IPS-20b (cell line): ENCODE results near the gene ATP9A.
"Not testable (repeated sequence)": the region's sequence is repeated elsewhere in the genome, so short reads cannot be mapped to it uniquely, and the experiment has no call there.

Experiments
- H3K27ac ChIP-seq: one replicate; pipeline ENCODE4 v1.5.1; 2013; ENCODE audit warnings: low read length
- H3K27me3 ChIP-seq: 2 replicates; pipeline ENCODE4 v1.6.1; 2013; ENCODE audit warnings: mild to moderate bottlenecking, low read length, inconsistent platforms; ENCODE audit not compliant: insufficient read depth
- H3K36me3 ChIP-seq: 2 replicates; pipeline ENCODE4 v1.6.1; 2013; ENCODE audit warnings: low read depth, mild to moderate bottlenecking, inconsistent platforms, low read length, moderate library complexity; ENCODE audit not compliant: insufficient read depth
- H3K4me1 ChIP-seq: 2 replicates; pipeline ENCODE4 v1.6.1; 2013; ENCODE audit warnings: mild to moderate bottlenecking, control low read depth, inconsistent platforms, low read length, moderate library complexity; ENCODE audit not compliant: insufficient read depth
- H3K4me3 ChIP-seq: 2 replicates; pipeline ENCODE4 v1.5.1; 2013; ENCODE audit warnings: mild to moderate bottlenecking, low read length, inconsistent platforms
- H3K9ac ChIP-seq: 2 replicates; pipeline ENCODE4 v1.6.1; 2013; ENCODE audit warnings: low read depth, mild to moderate bottlenecking, inconsistent platforms, low read length, moderate library complexity
- H3K9me3 ChIP-seq: 2 replicates; pipeline ENCODE4 v1.6.1; 2013; ENCODE audit warnings: mild to moderate bottlenecking, low read depth, low read length, inconsistent platforms; ENCODE audit not compliant: insufficient read depth

ATP9A gene

DNA sequence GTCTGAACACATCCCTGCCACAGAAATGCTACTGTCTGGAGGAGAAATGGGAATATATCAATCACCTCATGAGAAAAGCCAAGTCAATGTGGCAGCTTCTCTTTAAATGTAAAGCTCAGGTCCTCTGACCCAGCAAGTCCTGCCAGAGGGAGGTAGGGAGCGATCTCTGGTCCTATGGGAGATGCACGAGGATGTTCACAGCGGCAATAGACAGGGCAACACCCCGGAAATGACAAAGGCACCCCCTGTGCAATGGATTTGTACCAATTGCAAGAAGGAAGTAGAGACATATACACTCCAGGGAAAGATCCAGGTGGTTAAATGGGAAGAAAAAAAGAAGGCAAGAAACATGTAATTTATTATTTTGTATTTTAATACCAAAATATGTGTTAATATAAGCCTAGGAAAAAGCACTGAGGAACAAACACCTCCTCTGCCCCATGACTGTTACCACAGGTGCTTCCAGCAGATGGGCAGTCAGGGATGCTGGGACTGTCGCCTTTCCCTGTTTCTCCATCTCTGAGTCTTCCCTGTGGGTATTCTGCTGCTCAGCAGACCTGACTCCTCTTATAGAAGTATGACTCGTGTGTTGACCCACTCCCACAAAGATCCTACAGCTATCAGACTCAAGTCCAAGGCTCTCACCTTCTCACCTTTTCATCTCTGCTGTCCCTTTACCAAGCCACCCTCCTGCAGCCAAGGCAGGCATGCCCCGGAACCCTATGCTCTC is 20.8 kb downstream of the ATP9A start:
- Histone ChIP-seq H3K9ac (no peak overlapping the region), H3K4me1 (no peaks in the 10 kb centered on the region; the same call in 1 of the 2 replicates), H3K27me3 (no peaks in the 10 kb centered on the region), H3K36me3 (no peaks in the 10 kb centered on the region), H3K27ac (no peak overlapping the region), H3K9me3 (no peaks in the 10 kb centered on the region), H3K4me3 (no peak overlapping the region)

GRCh38 chr20:51745804-51746203 is 22.4 kb downstream of the ATP9A start:
- Histone ChIP-seq H3K36me3 (no peaks in the 10 kb centered on the region), H3K9me3 (no peaks in the 10 kb centered on the region), H3K27me3 (no peaks in the 10 kb centered on the region), H3K4me3 (no peak overlapping the region), H3K9ac (no peak overlapping the region), H3K27ac (no peak overlapping the region), H3K4me1 (no peaks in the 10 kb centered on the region; the same call in 1 of the 2 replicates)

DNA sequence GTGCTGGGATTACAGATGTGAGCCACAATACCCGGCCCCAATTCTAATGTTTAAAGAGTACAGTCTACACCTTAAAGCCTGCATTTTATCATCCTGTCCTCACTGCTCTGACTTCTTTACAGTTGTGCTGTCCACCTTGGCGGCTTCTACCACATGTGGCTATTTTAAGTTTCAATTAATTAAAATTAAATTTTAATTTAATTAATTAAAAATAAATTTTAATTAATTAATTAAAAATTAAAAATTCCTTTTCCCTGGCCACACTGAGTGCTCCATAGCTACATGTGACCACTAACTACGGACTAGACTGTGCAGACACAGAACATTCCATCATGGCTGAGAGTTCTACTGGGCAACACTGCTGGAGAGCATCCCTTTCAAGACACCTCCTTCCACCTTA is 27.4 kb downstream of the ATP9A start:
- no peak overlapping the region for H3K27ac ChIP-seq
- no peak overlapping the region for H3K9ac ChIP-seq
- no peaks in the 10 kb centered on the region for H3K27me3 ChIP-seq
- no peaks in the 10 kb centered on the region for H3K4me1 ChIP-seq
- H3K4me3 ChIP-seq, result no peak overlapping the region
- H3K9me3 ChIP-seq, result no peaks in the 10 kb centered on the region
- H3K36me3 ChIP-seq, result no peaks in the 10 kb centered on the region

DNA sequence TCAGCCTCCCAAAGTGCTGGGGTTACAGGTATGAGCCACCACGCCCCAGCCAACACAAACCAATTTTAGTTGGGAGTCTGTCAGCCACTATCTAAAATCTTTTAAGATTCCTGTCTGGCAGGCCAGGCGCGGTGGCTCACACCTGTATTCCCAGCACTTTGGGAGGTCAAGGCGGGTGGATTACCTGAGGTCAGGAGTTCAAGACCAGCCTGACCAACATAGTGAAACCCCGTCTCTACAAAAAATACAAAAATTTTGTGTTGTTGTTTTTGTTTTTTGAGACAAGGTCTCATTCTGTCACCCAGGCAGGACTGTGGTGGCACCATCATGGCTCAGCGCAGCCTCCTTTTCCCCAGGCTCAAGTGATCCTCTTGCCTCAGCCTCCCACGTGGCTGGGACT is 27.9 kb downstream of the ATP9A start:
- H3K36me3 ChIP-seq, H3K27ac ChIP-seq, H3K9me3 ChIP-seq, H3K4me3 ChIP-seq, H3K27me3 ChIP-seq, H3K4me1 ChIP-seq, H3K9ac ChIP-seq: not testable (repeated sequence)

DNA sequence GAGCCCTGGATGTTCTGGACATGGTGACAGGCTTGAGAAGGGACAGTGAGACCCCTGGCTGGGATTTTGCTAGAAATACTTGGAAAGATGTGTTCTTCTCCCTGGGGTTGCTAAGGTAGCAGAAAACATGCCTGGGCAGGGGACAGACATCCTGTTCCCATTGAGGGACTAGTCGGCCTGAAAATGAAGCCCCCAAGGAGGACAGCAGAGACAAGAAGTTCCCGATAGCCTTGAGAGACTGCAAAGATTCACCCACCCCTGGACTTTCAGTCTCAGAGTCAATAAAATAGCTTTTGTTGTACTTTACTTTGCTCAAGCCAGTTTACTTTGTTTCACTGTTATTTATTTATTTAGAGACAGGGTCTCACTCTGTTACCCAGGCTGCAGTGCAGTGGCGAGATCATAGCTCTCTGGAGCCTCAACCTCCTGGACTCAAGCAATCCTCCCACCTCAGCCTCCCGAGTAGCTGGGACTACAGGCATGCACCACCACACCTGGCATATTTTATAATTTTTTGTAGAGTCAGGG is 28.4 kb downstream of the ATP9A start:
- Histone ChIP-seq H3K9me3 (no peaks in the 10 kb centered on the region), H3K4me1 (no peaks in the 10 kb centered on the region), H3K36me3 (no peaks in the 10 kb centered on the region), H3K9ac (no peak overlapping the region), H3K27me3 (no peaks in the 10 kb centered on the region), H3K4me3 (no peak overlapping the region), H3K27ac (no peak overlapping the region)

- Histone ChIP-seq H3K4me3 (no peak overlapping the region), H3K4me1 (no peaks in the 10 kb centered on the region), H3K27ac (no peak overlapping the region), H3K9me3 (no peaks in the 10 kb centered on the region), H3K9ac (no peak overlapping the region), H3K27me3 (no peaks in the 10 kb centered on the region), H3K36me3 (no peaks in the 10 kb centered on the region)
These were observed 29.2 kb downstream of the ATP9A start for GRCh38 chr20:51738877-51739447.

GRCh38 chr20:51738261-51738660 is 29.9 kb downstream of the ATP9A start:
- H3K36me3 ChIP-seq, H3K9me3 ChIP-seq, H3K9ac ChIP-seq, H3K4me3 ChIP-seq, H3K4me1 ChIP-seq, H3K27ac ChIP-seq, H3K27me3 ChIP-seq: not testable (repeated sequence)

- Histone ChIP-seq H3K4me3 (no peak overlapping the region), H3K9ac (no peak overlapping the region), H3K27ac (no peak overlapping the region), H3K9me3 (no peaks in the 10 kb centered on the region), H3K4me1 (no peaks in the 10 kb centered on the region), H3K36me3 (no peaks in the 10 kb centered on the region), H3K27me3 (no peaks in the 10 kb centered on the region)
These were observed 31.2 kb downstream of the ATP9A start for GRCh38 chr20:51736947-51737346.

DNA sequence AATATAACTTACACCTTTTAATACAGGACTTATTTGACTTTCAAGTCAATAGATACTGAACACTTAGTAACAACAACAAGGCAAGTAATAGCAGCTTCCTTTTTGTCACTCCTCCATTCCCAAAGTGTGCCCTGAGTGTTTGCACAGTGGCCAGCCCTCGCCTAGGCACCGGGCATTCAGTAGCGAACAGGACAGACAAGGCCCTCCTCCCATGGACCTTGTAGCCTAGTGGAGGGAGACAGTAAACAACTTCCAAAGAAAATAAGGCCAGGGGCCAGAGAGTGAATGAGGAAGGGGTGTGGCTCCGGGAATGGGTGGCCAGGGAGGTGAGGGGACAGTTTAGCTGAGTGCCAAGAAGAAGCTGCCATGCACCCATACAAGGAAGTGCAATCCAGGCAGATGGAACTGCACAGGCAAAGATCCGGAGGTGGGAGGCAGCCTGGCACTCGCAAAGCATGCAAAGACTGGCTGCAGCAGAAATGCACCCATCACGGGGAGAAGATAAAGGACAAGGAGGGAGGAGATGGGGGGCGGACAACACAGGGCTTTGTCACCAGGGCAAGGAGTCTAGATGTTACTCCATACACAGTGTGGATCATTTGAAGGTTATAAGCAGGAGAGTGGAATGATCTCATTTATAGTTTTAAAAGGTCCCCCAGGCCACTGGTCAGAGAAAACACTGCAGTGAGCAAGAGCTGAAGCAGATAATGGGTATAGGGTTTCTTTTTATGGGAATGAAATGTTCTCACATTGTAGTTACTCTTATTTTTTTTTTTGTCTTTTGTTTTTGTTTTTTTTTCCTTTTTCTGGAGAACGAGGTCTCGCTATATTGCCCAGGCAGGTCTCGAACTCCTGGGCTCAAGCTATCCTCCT is 32.2 kb downstream of the ATP9A start:
- Histone ChIP-seq H3K9me3 (no peaks in the 10 kb centered on the region), H3K36me3 (no peaks in the 10 kb centered on the region), H3K27me3 (no peaks in the 10 kb centered on the region), H3K4me3 (no peak overlapping the region), H3K27ac (no peak overlapping the region), H3K4me1 (no peaks in the 10 kb centered on the region), H3K9ac (no peak overlapping the region)

- H3K36me3 ChIP-seq, result no peaks in the 10 kb centered on the region
- H3K9ac ChIP-seq, result no peak overlapping the region
- no peak overlapping the region for H3K27ac ChIP-seq
- no peaks in the 10 kb centered on the region for H3K9me3 ChIP-seq
- H3K27me3 ChIP-seq, result no peaks in the 10 kb centered on the region
- H3K4me3 ChIP-seq, result no peak overlapping the region
- H3K4me1 ChIP-seq, result no peaks in the 10 kb centered on the region
These were observed 33.1 kb downstream of the ATP9A start for GRCh38 chr20:51734876-51735720.

GRCh38 chr20:51733070-51733469 is 35.1 kb downstream of the ATP9A start:
- Histone ChIP-seq H3K27ac (no peak overlapping the region), H3K9me3 (no peaks in the 10 kb centered on the region), H3K9ac (no peak overlapping the region), H3K4me3 (no peak overlapping the region), H3K27me3 (no peaks in the 10 kb centered on the region), H3K4me1 (no peaks in the 10 kb centered on the region), H3K36me3 (no peaks in the 10 kb centered on the region)
